Cardiac muscle cell (in vitro differentiated cells and primary cell): ENCODE data around the gene RPS29. TPM values are rescaled to one million over a fixed set of nuclear protein-coding genes. Genes with fewer than 3 reads are reported as not detected.

Experiments used
- DNase-seq, 2 donors: peaks; one replicate each; pipeline versions ENCODE4 v3.0.0 to v3.0.0-alpha.2; 2010 to 2017; ENCODE audit warnings: low read depth in 1 of 2, low spot score in 1 of 2
- H3K27ac ChIP-seq: fragments of 200-600 bp; sonication (generic); 2 replicates; pipeline ENCODE4 v1.5.1; 2016
- H3K27me3 ChIP-seq: fragments of 200-600 bp; sonication (generic); 2 replicates; pipeline ENCODE4 v1.6.0; 2016; ENCODE audit warnings: control low read depth
- H3K36me3 ChIP-seq: fragments of 200-600 bp; sonication (generic); 2 replicates; pipeline ENCODE4 v1.5.1; 2016; ENCODE audit warnings: control low read depth
- H3K4me1 ChIP-seq: fragments of 200-600 bp; sonication (generic); 2 replicates; pipeline ENCODE4 v1.8.1; 2017; ENCODE audit warnings: low read depth, mild to moderate bottlenecking, mixed run types
- H3K4me3 ChIP-seq: fragments of 200-600 bp; sonication (generic); 2 replicates; pipeline ENCODE4 v1.5.1; 2016; ENCODE audit warnings: mild to moderate bottlenecking
- H3K9me3 ChIP-seq: fragments of 200-600 bp; sonication (generic); 2 replicates; pipeline ENCODE4 v1.5.1; 2017; ENCODE audit warnings: low read depth, mild to moderate bottlenecking, control low read depth
- CTCF ChIP-seq: IDR thresholded peaks from 2 replicates; pipeline ENCODE4 v1.5.1; 2012; ENCODE audit warnings: low read depth, mild to moderate bottlenecking, low read length
- polyA plus RNA-seq: library from polyadenylated mRNA; unstranded; fragments of >200 nt; fragmentation: Nextera tagmentation; extraction: Ambion mirVana; gene quantifications from 2 replicates; pipeline ENCODE4 v1.2.1, GENCODE V29; 2016
- total RNA-seq: library from RNA; depleted of rRNA; stranded (reverse); fragments of >200 nt; gene quantifications from 2 replicates; pipeline ENCODE4 v1.2.3, GENCODE V29; 2016

The RPS29 gene
- total and polyA plus RNA-seq, 2 experiments from 2014 or later, result 498 to 1,089 TPM

- H3K4me1 ChIP-seq, result no peaks in the 10 kb centered on the region
- no peak for TF ChIP-seq CTCF
- H3K36me3 ChIP-seq, result no peaks in the 10 kb centered on the region
- no peaks in the 10 kb centered on the region for H3K9me3 ChIP-seq
- no peaks in the 10 kb centered on the region for H3K27me3 ChIP-seq
- H3K4me3 ChIP-seq, result no peak overlapping the region
- H3K27ac ChIP-seq, result no peak overlapping the region
- DNase-seq, result no peak
Observed at GRCh38 chr14:49607583-49607982, 21.4 kb upstream of the RPS29 start.

DNA sequence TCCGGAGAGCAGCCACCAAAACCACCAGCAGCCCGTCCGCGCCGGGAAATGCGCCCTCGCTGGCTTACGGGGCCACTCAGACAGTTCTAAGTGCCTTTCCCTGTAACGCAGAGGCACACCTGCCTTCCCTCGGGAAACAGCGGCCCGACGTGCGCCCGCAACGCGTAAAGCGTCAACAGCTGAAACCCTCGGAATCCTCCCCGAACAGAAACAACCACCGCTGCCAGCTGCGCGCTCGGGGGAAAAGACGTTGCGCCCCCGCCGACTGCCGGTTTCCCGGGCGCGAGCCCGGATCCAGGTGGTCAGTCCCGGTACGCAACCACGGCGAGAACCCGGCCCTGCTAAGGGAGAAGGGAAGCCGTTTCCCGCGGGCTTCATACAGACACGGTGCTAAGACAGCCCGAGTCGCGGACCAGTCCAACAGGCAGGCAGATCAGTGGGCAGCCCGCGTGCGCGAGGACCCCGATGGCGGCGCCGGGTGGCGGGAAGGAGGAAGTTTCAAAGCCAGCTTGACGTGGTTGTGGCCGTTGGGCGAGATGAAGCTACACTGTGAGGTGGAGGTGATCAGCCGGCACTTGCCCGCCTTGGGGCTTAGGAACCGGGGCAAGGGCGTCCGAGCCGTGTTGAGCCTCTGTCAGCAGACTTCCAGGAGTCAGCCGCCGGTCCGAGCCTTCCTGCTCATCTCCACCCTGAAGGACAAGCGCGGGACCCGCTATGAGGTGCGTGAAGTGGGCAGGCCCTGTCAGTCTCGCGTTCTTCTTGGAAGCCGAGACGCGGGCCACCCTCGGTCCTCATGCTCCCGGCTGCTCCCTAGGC, 12.5 kb upstream of the RPS29 start, which contains the start of gene LRR1:
Gene LRR1, plus strand, starts transcription at position 456 of the 816 bp plus-strand sequence. Its CDS starts 81 bp downstream, at position 537.
- H3K4me3 ChIP-seq, result peak within 1 kb of the TSS; percentile 61
- H3K9me3 ChIP-seq, result no peaks in the 10 kb centered on the region
- no peak for TF ChIP-seq CTCF
- no peaks in the 10 kb centered on the region for H3K36me3 ChIP-seq
- peak; percentile 83 to 84 for DNase-seq
- H3K27ac ChIP-seq, result peak within 1 kb of the TSS; percentile 97
- peaks cover 17% of the 10 kb centered on the region for H3K4me1 ChIP-seq
- H3K27me3 ChIP-seq, result no peaks in the 10 kb centered on the region

- H3K36me3 ChIP-seq, result no peaks in the 10 kb centered on the region
- H3K9me3 ChIP-seq, result no peaks in the 10 kb centered on the region
- TF ChIP-seq CTCF, result no peak
- H3K27me3 ChIP-seq, result no peaks in the 10 kb centered on the region
- H3K4me3 ChIP-seq, result peak overlapping the region; percentile 61
- peak overlapping the region; percentile 97 for H3K27ac ChIP-seq
- peaks cover 18% of the 10 kb centered on the region for H3K4me1 ChIP-seq
- no peak for DNase-seq
Observed at GRCh38 chr14:49598189-49598484, 12.0 kb upstream of the RPS29 start.

DNA sequence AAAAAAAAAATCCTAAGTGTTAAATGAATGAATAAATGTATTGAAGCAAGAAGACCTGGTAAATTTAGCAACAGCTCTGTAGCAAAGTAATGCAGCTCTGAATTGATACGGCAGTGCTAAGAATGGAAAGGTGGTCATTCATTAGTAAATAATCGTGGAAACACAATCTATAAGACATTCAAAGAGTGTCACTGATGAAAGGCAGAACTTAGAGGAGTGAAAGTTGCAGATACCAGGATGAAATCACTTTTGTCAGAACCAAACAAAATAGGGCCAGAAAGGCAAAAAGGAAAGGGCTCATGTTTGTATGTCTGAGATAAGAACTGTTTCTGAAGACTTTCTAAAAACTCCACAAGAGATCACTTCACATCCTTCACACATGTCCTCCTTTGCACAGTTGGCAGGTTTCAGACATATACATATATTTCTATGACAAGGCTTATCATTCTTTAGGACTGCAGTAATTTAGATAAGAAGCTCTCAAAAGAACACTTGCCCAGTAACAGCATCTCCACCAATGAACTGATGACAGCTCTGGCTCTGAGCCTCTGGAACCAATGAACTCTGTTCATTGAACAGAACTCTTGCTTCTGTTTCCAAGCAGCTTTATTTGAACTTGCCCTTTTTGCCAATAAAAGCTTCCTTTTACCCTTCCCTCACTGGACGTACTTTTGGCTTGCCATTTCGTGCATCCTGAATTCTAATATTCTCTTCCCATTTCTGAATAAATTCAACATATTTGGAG, 8.3 kb upstream of the RPS29 start:
- Histone ChIP-seq H3K27ac (peak overlapping the region; percentile 87), H3K36me3 (no peaks in the 10 kb centered on the region), H3K4me3 (no peak overlapping the region), H3K27me3 (no peaks in the 10 kb centered on the region), H3K4me1 (peaks cover 18% of the 10 kb centered on the region), H3K9me3 (no peaks in the 10 kb centered on the region)
- DNase-seq, result peak; percentile 79 to 80
- no peak for TF ChIP-seq CTCF

DNA sequence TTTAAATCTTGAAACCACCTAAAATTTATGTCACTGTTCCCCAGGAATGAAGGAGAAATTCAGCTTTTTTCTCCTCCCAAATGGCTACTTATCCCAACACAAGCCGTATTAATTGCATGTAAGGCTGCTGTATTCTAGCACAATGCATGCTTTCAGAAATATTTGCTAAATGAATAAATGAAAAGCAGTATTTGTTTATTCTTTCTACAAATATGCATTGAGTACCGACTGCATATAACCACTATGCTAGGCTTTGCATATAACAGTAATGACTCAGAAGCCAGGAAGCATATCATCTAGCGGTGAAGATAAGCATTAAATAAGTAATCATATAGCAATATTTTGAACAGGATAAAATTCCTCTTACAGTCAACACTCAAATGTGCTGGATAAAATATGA, 6.8 kb upstream of the RPS29 start:
- DNase-seq, result peak in 1 of 2 donors; percentile 55
- TF ChIP-seq CTCF, result no peak

More for the DNA sequence above, 6.8 kb upstream of the RPS29 start:
- no peak overlapping the region for H3K27ac ChIP-seq
- H3K4me1 ChIP-seq, result peaks cover 18% of the 10 kb centered on the region
- no peaks in the 10 kb centered on the region for H3K9me3 ChIP-seq
- no peaks in the 10 kb centered on the region for H3K27me3 ChIP-seq
- no peaks in the 10 kb centered on the region for H3K36me3 ChIP-seq
- H3K4me3 ChIP-seq, result no peak overlapping the region
